ENCODE results near the gene SYT3.

The SYT3 gene

DNA sequence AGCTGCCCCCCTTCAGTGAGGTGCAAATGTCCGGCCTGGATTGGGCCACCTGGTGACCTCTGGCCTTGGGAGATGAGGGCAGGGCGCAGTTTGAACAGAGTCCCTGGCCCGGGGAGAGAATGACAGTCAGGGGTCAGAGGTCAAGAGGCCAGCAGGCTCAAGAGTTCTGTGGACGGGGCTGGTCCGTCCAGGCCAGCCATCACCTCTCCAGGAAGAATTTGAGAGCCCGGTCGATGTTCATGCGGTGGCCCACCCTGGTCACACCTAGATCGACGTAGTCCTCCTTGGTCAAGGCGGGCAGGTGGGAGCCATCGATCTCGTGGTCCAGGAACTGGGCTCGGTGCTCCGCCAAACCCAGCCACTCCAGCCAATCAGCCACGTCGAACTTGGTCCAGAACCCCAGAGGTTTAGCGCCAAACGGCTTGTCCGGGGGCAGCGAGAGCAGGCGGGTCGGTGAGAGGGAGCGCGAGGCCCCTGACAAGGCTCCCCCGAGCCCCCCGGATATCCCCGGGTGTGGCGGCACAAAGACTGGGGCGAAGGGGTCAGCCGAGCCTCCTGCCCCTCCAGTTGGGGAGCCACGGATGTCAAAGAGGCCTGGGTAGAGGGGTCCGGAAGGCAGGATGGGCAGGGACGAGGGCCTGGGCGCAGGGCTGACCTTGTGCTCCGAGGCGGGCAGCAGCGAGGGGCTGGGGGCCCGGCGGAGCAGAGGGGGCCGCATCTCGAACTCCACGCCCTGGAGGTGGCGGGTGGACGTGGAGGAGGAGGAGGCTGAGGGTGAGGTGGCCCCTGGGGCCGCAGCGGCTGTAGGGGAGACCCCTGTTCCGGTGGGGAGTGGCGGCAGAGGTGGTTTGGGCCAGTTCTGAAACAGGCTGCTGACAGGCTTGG is 22.3 kb upstream of the SYT3 start:
- no peak for DNase-seq (ENCODE audit: low read depth)

DNA sequence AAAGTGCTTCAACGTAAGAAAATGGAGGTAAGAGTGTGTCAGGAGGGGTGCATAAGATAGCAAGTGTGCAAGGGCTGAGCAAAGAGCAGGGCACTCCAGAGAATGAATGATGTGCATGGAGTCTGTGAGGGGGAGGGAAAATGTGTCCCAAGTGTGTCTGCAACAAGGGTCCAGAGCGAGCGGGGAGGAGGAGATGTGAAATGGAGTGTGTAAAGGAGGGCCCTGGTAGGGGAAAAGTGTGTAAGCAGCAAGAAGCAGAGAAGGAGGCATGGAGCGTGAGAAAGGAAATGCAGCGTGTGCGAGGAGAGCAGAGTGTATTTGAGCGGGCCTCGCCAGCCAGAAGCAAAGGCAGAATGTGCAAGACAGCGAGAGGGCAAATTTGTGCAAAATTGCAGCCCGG is 21.3 kb upstream of the SYT3 start:
- no peak for DNase-seq (ENCODE audit: low read depth)

DNA sequence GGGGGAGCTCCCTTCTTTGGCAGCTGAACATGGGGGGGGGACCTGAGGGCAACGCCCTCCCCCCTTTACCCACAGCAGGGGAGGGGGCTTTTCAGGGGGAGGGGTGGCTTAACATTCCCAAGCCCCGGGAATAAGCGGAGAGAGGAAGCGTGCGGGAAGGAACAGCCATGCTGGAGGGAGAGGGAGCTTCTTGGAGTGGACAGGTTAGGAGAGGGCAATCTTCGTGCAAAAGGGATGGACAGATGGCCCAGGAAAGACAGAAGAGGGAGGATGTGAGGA is 20.3 kb upstream of the SYT3 start:
- no peak for DNase-seq (ENCODE audit: low read depth)

DNA sequence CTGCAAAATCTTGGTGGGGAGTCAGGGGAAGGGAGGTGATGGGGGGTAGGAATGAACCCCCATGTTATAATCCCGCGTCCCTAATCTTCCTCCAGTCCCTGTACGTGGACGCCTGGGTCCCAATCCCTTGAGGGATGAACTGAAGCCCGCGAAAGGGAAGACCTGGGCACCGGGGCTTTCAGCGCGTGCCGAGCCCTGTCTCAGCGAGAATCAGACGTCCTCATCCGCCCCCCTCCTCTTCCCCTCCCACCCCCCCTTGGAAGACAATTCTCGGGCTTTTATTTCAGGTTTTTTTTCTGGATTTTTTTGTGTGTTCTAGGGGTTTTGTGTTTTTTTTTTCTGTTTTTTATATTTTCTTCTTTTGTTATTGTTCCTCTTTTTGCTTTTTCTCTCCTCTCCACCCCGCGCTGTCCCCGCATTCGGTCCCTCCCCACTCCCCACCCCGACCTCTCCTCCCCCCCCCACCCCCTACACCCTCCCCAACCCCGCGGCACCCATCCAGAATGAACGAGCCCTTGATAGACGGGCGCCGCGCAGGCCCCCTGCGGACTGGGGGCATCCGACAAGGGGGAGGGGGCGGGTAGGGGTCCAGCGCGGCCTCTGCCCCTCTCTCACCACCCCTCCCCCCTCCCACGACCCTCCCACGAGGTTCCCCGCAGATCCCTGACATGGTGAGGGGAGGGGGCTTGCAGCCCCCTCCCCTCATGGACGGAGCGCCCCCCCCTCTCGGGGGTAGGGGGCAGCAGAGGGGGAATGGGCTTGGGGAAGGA is 19.8 kb upstream of the SYT3 start:
- no peak for DNase-seq (ENCODE audit: low read depth)

DNA sequence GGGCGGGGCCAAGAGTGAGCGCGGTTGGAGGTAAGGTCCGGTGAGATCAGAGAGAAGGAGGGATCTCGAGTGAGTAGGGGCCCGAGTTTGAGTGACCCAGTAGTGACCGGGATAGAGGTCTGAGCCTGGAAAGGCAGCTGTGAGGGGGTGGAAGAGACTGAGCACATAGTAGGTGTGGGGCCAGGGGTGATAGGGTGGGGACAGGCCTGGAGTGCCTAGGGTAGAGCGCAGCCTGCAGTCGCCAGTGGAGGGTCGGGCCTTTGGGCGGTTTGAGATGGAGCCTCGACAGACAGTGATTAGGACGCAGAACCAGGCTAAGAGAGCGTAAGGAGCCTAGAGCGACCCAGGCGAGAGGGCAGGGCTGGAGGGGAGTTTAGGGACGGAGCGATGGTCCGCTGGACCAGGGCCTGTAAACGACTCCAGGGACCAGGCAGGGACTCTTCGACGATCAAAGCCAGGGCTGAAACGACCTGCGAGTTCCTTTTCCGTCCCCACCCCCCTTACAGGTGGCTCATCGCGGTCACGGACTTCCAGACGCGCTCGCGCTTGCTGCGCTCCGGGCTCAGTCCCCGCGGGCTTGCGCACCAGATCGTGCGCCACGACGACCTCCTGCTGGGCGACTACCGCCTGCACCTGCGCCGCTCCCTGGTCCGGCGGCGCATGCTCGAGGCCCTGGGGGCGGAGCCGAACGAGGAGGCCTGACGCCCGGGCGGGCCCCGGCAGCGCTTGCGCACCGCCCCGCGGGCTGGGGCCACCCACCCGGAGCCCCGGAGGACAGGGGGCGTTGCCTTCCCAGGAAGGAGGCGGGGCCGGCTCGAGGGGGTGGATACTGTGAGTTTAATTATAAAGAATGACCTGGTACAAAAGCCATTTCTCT is 19.0 kb upstream of the SYT3 start:
- no peak for DNase-seq (ENCODE audit: low read depth)

DNA sequence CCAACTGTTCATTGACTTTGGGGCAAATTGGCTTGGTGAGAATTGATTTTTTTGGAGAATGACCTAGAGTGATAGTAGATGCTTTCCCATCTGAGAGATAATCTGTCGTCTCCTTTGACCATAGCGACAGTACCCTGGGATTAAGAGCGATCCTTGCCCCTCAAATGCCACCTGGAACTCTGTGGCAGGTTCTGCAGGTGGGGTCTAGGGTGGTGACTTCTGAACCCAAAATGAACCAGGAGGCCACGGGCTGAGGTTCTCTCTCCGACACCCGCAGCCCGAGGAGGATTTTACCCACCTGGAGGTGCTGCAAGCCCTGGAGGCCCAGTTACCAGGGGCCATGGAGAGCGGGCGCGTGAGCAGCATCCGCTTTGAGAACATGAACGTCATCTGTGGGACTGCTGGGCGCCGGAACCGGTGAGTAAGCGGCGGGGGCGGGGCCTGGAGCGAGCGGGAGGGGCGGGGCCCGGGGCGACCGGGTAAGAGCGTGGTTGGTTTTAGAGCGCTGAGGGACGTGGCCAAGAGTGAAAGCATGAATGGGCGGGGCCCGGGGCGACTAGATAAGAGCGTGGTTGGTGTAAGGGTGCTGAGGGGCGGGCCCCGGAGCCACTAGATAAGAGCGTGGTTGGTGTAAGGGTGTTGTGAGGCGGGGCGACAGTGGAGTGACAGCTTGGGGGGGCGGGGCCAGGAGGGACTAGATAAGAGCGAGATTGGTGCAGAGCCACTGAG is 18.2 kb upstream of the SYT3 start:
- peak; percentile 83 for DNase-seq (ENCODE audit: low read depth)

GRCh38 chr19:50657222-50657669 is 17.6 kb upstream of the SYT3 start:
- DNase-seq (ENCODE audit: low read depth): no peak

- no peak for DNase-seq (ENCODE audit: low read depth)
These were observed 15.2 kb upstream of the SYT3 start for GRCh38 chr19:50654882-50655281.

DNA sequence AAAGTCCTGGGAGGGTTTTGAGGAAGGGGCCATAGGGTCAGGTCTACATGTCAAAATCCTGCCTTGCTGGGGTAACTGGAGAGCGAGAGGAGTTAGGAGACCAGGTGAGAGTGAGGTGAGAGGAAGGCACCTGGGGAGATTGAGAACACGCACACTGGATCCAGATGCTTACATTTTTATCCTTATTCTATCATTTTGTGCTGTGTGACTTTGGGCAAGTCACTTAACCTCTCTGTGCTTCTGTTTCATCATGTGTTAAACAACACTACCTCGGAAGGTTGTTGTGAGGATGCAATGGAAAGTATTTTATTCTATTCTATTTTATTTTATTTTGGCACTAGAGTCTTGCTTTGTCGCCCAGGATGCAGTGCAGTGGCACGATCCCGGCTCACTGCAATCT is 13.0 kb upstream of the SYT3 start:
- DNase-seq (ENCODE audit: low read depth): no peak

GRCh38 chr19:50651174-50651573 is 11.5 kb upstream of the SYT3 start:
- no peak for DNase-seq (ENCODE audit: low read depth)

GRCh38 chr19:50649433-50650391 is 10.0 kb upstream of the SYT3 start, which contains the start of gene C19orf81:
C19orf81 (plus strand) TSS chr19:50649445; CDS start chr19:50649445, 0 bp downstream.
- no peak for DNase-seq (ENCODE audit: low read depth)

DNA sequence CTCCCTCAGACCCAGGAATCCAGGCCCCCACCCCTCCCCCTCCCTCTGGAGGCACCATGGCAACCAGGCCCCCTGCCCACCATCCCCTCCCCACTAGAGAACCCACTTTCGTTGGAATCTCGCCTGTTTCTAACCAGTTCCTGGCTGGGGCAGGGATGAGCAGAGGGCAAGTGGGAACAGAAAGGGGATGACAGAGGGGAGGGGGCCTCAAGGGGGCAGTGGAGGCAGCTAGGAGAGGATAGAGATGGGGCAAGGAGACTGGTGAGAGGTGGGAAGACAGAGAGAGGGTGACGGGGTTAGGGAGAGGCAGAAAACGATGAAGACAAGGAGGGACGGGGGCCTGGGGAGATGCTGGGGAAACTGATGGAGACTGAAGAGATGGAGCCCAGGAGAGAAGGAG is 9.0 kb upstream of the SYT3 start:
- DNase-seq (ENCODE audit: low read depth): no peak

GRCh38 chr19:50647879-50648615 is 8.4 kb upstream of the SYT3 start:
- no peak for DNase-seq (ENCODE audit: low read depth)

DNA sequence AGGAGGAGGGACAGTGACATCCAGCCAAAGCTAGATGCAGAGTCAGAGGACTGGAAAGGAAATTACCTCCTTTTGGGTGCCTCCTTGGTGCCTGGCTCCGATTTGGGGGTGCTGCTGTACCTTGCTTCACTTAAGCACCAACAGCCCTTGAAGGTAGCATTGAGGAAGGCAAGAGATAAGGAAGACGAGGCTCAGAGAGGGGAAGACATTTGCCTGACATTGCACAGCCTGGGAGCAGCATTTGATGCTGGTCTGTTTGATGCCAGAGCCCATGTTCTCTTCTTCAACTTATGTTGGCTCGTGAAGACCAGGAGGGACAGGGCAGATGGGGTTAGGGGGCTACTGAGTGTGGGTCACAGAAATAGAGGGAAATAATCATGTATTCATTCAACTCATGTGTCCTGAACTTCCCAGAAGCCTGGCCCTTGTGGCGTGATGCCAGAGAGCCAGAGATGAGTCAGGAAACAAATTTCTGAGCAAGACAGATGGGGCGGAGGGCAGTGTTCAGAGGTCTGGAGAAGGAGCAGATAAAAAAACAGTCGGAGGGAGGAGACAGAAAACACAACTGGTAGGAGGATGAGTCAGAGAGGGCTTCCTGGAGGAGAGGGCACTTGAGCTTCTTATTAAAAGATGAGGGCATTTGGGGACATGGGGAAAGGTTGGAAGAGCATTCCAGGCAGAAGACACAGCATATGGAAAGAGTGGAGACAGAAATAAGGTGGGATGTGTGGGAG is 6.6 kb upstream of the SYT3 start:
- peak; percentile 27 for DNase-seq (ENCODE audit: low read depth)

DNA sequence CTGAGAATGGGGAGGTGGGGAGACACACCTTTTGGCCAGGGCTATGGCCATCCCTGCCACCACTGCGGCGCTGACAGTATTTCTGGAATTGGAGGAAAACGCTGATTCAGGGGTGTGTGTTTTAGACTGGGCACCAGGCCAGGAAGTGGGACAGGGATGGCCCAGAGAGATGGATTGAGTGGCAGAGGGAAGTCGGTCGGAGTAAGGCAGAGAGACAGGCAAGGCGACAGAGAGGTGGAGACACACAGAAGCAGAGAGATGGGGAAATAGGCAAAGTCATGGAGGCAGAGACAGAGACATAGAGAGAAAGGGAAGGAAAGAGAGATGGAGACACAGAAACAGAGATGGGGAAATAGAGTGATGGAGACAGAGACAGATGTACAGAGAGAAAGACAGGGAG is 5.4 kb upstream of the SYT3 start:
- DNase-seq (ENCODE audit: low read depth): no peak

GRCh38 chr19:50644315-50644915 is 4.7 kb upstream of the SYT3 start:
- DNase-seq (ENCODE audit: low read depth): no peak

- DNase-seq (ENCODE audit: low read depth): no peak
These were observed 687 bp upstream of the SYT3 start for GRCh38 chr19:50640368-50640767.

DNA sequence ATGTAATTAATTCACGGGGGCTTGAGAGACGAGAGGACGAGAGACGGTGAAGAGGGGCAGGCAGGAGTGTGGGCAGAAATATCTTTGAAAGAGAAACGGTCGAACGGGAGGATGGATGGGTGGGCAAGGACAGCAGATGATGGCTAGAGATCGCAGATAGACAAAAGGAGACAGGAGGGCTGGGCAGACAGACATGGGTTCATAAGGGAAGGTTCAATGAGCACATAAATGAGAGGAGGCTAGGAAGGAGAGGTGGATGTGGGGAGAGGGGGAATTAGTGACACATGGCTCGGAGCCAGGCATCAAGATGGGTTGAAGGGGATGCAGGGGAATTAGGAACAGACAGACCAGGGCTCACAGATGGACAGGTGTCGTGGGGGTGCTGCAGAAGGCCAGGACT is 1.1 kb downstream of the SYT3 start:
- no peak for DNase-seq (ENCODE audit: low read depth)
